ENCODE results near the gene MYT1.

- no peak for TF ChIP-seq CTCF (IDR thresholded peaks at IDR 0.05)
- TF ChIP-seq ATF2 (CRISPR knock-in tag; IDR thresholded peaks at IDR 0.05; ENCODE audit: borderline replicate concordance, low read depth): no peak
- no peak for TF ChIP-seq ZNF121 (CRISPR knock-in tag; IDR thresholded peaks at IDR 0.05)
- no peak for TF ChIP-seq KAT7 (CRISPR knock-in tag; IDR thresholded peaks at IDR 0.05; ENCODE audit: borderline replicate concordance)
These were observed 114.0 kb downstream of the MYT1 start for GRCh38 chr20:64278317-64278681.
